Upper lobe of left lung (tissue), 6 donors: ENCODE results near the gene ARL3. TPM values are rescaled to one million over a fixed set of nuclear protein-coding genes. Genes with fewer than 3 reads are reported as not detected.

Source experiments
- ATAC-seq, 2 donors: fragments of 200-7000 bp; cut with Tn5 transposase; one replicate each; pipeline ENCODE4 v1.9.1; 2022; ENCODE audit warnings: mild to moderate bottlenecking in 2 of 2, moderate library complexity in 2 of 2; ENCODE audit not compliant: low FRiP score in 2 of 2
- DNase-seq, 2 donors: peaks; one replicate each; pipeline ENCODE4 v3.0.0-alpha.2; 2019 to 2020
- H3K27ac ChIP-seq, 4 donors: fragments of 200-600 bp; sonication (generic); one replicate each; pipeline ENCODE4 v1.5.1; 2016 to 2019
- H3K27me3 ChIP-seq, 4 donors: fragments of 200-600 bp; sonication (generic); one replicate each; pipeline ENCODE4 v1.5.1; 2017 to 2019
- H3K36me3 ChIP-seq, 4 donors: fragments of 200-600 bp; sonication (generic); one replicate each; pipeline ENCODE4 v1.5.1; 2016 to 2019
- H3K4me1 ChIP-seq, 4 donors: fragments of 200-600 bp; sonication (generic); one replicate each; pipeline ENCODE4 v1.5.1; 2018 to 2019
- H3K4me3 ChIP-seq, 4 donors: fragments of 200-600 bp; sonication (generic); one replicate each; pipeline ENCODE4 v1.5.1; 2017 to 2019; ENCODE audit warnings: mild to moderate bottlenecking in 2 of 4, moderate library complexity in 1 of 4
- H3K9me3 ChIP-seq, 4 donors: fragments of 200-600 bp; sonication (generic); one replicate each; pipeline ENCODE4 v1.5.1; 2018 to 2019
- CTCF ChIP-seq, 6 experiments: fragments of 450-650 bp in 4 of 6; fragments of 200-600 bp in 2 of 6; sonication (generic) in 2 of 6; IDR thresholded peaks; one replicate each; pipeline ENCODE4 v1.5.1; 2016 to 2019; ENCODE audit warnings: antibody characterized with exemption in 6 of 6
- EP300 ChIP-seq, 4 donors: sonication (generic); formaldehyde crosslinking; IDR thresholded peaks; one replicate each; pipeline ENCODE4 v1.5.1; 2017; ENCODE audit warnings: antibody characterized with exemption in 4 of 4, control low read depth in 2 of 4
- POLR2A ChIP-seq, 4 donors: fragments of 450-650 bp; IDR thresholded peaks; one replicate each; pipeline ENCODE4 v1.5.1; 2016 to 2017; ENCODE audit warnings: antibody characterized with exemption in 4 of 4, mild to moderate bottlenecking in 2 of 4
- POLR2AphosphoS5 ChIP-seq, 2 donors: sonication (generic); formaldehyde crosslinking; IDR thresholded peaks; one replicate each; pipeline ENCODE4 v1.5.1; 2017; ENCODE audit warnings: antibody characterized with exemption in 2 of 2
- WGBS, 2 donors: methylation state at CpG; one replicate each; pipeline ENCODE4 v1.1.5; 2017 to 2018; 5-methylcytosine and 5-hydroxymethylcytosine counted together
- total RNA-seq, 6 donors: library from RNA; depleted of rRNA in 4 of 6; stranded (reverse); fragments of >200 nt in 4 of 6; gene quantifications; one replicate each; pipeline versions ENCODE4 v1.1.0 to v1.2.1, GENCODE V29; 2016 to 2021
- donor health status: DM: no; HTN: no; CAD: no; lungs with moderate emphysema.
- donor health status: DM: no; HTN: yes; CAD: no; lungs with severe emphysema.

The ARL3 gene
- total RNA-seq, 6 donors from 2014 or later, result 4.6 to 7.9 (median 6.4) TPM

- peak overlapping the region in 3 of 4 donors; percentile 27 to 69 (median 58) for H3K27ac ChIP-seq
- ATAC-seq (no peak), DNase-seq (no peak)
- peaks cover 65 to 82% (median 75%) of the 10 kb centered on the region in 4 donors for H3K4me1 ChIP-seq
- H3K9me3 ChIP-seq, result no peaks in the 10 kb centered on the region
- WGBS, 2 donors, result 74 to 79% methylated on average over 11 to 12 of the region's 12 CpGs
- no peaks in the 10 kb centered on the region for H3K27me3 ChIP-seq
- H3K4me3 ChIP-seq, result no peak overlapping the region
- no peak for TF ChIP-seq POLR2AphosphoS5 (IDR thresholded peaks at IDR 0.05)
- TF ChIP-seq POLR2A (IDR thresholded peaks at IDR 0.05), result no peak
- TF ChIP-seq EP300 (IDR thresholded peaks at IDR 0.05), result no peak
- TF ChIP-seq CTCF (IDR thresholded peaks at IDR 0.05), result no peak
- H3K36me3 ChIP-seq, result peaks cover 0 to 3% (median 1%) of the 10 kb centered on the region in 4 donors
Observed at GRCh38 chr10:102624751-102625645, 89.2 kb downstream of the ARL3 start.

GRCh38 chr10:102624094-102624493 lies 90.1 kb downstream of the ARL3 start:
- no peak for TF ChIP-seq POLR2A (IDR thresholded peaks at IDR 0.05)
- TF ChIP-seq CTCF (IDR thresholded peaks at IDR 0.05), result no peak
- no peak for TF ChIP-seq POLR2AphosphoS5 (IDR thresholded peaks at IDR 0.05)
- no peak for TF ChIP-seq EP300 (IDR thresholded peaks at IDR 0.05)
- ATAC-seq, result no peak
- Histone ChIP-seq H3K9me3 (no peaks in the 10 kb centered on the region), H3K4me1 (peaks cover 71 to 85% (median 79%) of the 10 kb centered on the region in 4 donors), H3K4me3 (no peak overlapping the region), H3K27me3 (no peaks in the 10 kb centered on the region), H3K27ac (no peak overlapping the region), H3K36me3 (peaks cover 0 to 3% (median 0%) of the 10 kb centered on the region in 4 donors)
- WGBS, 2 donors, result 60 to 82% methylated on average over 3 of the region's 3 CpGs
- no peak for DNase-seq

Other genes with a start within 250 kb of the ARL3 start
- gene ACTR1A, start 211.7 kb downstream of the ARL3 start, total RNA-seq, result 100 to 1,000 TPM in 2 of 6 donors, 10 to 100 TPM in 4; 54.5 to 126 (median 93.2) TPM
- gene SUFU, start 210.4 kb downstream of the ARL3 start, total RNA-seq, result 10 to 100 TPM in 5 of 6 donors, 1 to 10 TPM in 1; 4.1 to 15.7 (median 11.9) TPM
- gene TRIM8, start 69.9 kb downstream of the ARL3 start, total RNA-seq, result 100 to 1,000 TPM; 162 to 279 (median 177) TPM
- gene SFXN2, start 239 bp upstream of the ARL3 start, total RNA-seq, result 10 to 100 TPM in 2 of 6 donors, 1 to 10 TPM in 4; 3.9 to 28.3 (median 8.0) TPM
- 10 to 100 TPM; 41.7 to 76.6 (median 54.7) TPM for gene WBP1L, start 29.6 kb upstream of the ARL3 start, total RNA-seq
- gene CYP17A1, start 123.0 kb upstream of the ARL3 start, total RNA-seq, result 1 to 10 TPM in 5 of 6 donors, not detected in 1; 1.2 to 6.3 (median 2.1) TPM
- 10 to 100 TPM; 10.5 to 43.4 (median 23.0) TPM for gene BORCS7, start 139.9 kb upstream of the ARL3 start, total RNA-seq
- 1 to 10 TPM; 1.7 to 4.9 (median 2.3) TPM for gene AS3MT, start 155.1 kb upstream of the ARL3 start, total RNA-seq
- gene CNNM2, start 203.9 kb upstream of the ARL3 start, total RNA-seq, result 10 to 100 TPM in 4 of 6 donors, 1 to 10 TPM in 2; 6.4 to 33.5 (median 11.7) TPM